IPS-15b (cell line): ENCODE measurements around the gene ADNP.

ENCODE experiments used
- H3K27me3 ChIP-seq: one replicate; pipeline ENCODE4 v1.6.1; 2013; ENCODE audit warnings: low read length; ENCODE audit not compliant: control insufficient read depth, insufficient read depth
- H3K36me3 ChIP-seq: one replicate; pipeline ENCODE4 v1.6.1; 2013; ENCODE audit warnings: low read length; ENCODE audit not compliant: control insufficient read depth, insufficient read depth
- H3K4me1 ChIP-seq: one replicate; pipeline ENCODE4 v1.6.1; 2013; ENCODE audit warnings: mild to moderate bottlenecking, low read length; ENCODE audit not compliant: control insufficient read depth, insufficient read depth
- H3K4me3 ChIP-seq: one replicate; pipeline ENCODE4 v1.5.1; 2013; ENCODE audit warnings: low read depth, low read length
- H3K9ac ChIP-seq: one replicate; pipeline ENCODE4 v1.6.1; 2013; ENCODE audit warnings: low read depth, mild to moderate bottlenecking, low read length
- H3K9me3 ChIP-seq: one replicate; pipeline ENCODE4 v1.6.1; 2013; ENCODE audit warnings: mild to moderate bottlenecking, low read length; ENCODE audit not compliant: control insufficient read depth, insufficient read depth

The ADNP gene

GRCh38 chr20:50852085-50852484, 79.2 kb downstream of the ADNP start:
- no peak overlapping the region for H3K4me3 ChIP-seq
- no peaks in the 10 kb centered on the region for H3K36me3 ChIP-seq
- H3K4me1 ChIP-seq = peaks cover 3% of the 10 kb centered on the region
- no peaks in the 10 kb centered on the region for H3K9me3 ChIP-seq
- no peak overlapping the region for H3K9ac ChIP-seq
- H3K27me3 ChIP-seq = no peaks in the 10 kb centered on the region

GRCh38 chr20:50850721-50851286, 80.4 kb downstream of the ADNP start:
- H3K36me3 ChIP-seq = no peaks in the 10 kb centered on the region
- H3K4me3 ChIP-seq = no peak overlapping the region
- no peaks in the 10 kb centered on the region for H3K27me3 ChIP-seq
- no peaks in the 10 kb centered on the region for H3K9me3 ChIP-seq
- H3K9ac ChIP-seq = no peak overlapping the region
- H3K4me1 ChIP-seq = peaks cover 3% of the 10 kb centered on the region

GRCh38 chr20:50848846-50849673, 82.2 kb downstream of the ADNP start:
- Histone ChIP-seq H3K27me3 (no peaks in the 10 kb centered on the region), H3K36me3 (no peaks in the 10 kb centered on the region), H3K9me3 (no peaks in the 10 kb centered on the region), H3K4me3 (no peak overlapping the region), H3K9ac (no peak overlapping the region), H3K4me1 (peaks cover 3% of the 10 kb centered on the region)

GRCh38 chr20:50848341-50848808, 82.9 kb downstream of the ADNP start:
- Histone ChIP-seq H3K4me3 (no peak overlapping the region), H3K27me3 (no peaks in the 10 kb centered on the region), H3K4me1 (peaks cover 3% of the 10 kb centered on the region), H3K9me3 (no peaks in the 10 kb centered on the region), H3K36me3 (no peaks in the 10 kb centered on the region), H3K9ac (no peak overlapping the region)

GRCh38 chr20:50845566-50846215, 85.5 kb downstream of the ADNP start:
- Histone ChIP-seq H3K9ac (no peak overlapping the region), H3K4me1 (no peaks in the 10 kb centered on the region), H3K36me3 (no peaks in the 10 kb centered on the region)

GRCh38 chr20:50844430-50845100, 86.7 kb downstream of the ADNP start:
- Histone ChIP-seq H3K4me3 (no peak overlapping the region), H3K27me3 (no peaks in the 10 kb centered on the region), H3K36me3 (no peaks in the 10 kb centered on the region), H3K4me1 (no peaks in the 10 kb centered on the region), H3K9ac (no peak overlapping the region), H3K9me3 (no peaks in the 10 kb centered on the region)

More at GRCh38 chr20:50845566-50846215, 85.5 kb downstream of the ADNP start:
- Histone ChIP-seq H3K9me3 (no peaks in the 10 kb centered on the region), H3K4me3 (no peak overlapping the region), H3K27me3 (no peaks in the 10 kb centered on the region)

- Histone ChIP-seq H3K36me3 (no peaks in the 10 kb centered on the region), H3K4me1 (no peaks in the 10 kb centered on the region), H3K27me3 (no peaks in the 10 kb centered on the region), H3K4me3 (no peak overlapping the region), H3K9ac (no peak overlapping the region), H3K9me3 (no peaks in the 10 kb centered on the region)
Observed at GRCh38 chr20:50843331-50844276, 87.6 kb downstream of the ADNP start.

- H3K9me3 ChIP-seq = no peaks in the 10 kb centered on the region
- no peaks in the 10 kb centered on the region for H3K4me1 ChIP-seq
- H3K4me3 ChIP-seq = no peak overlapping the region
- H3K36me3 ChIP-seq = no peaks in the 10 kb centered on the region
- H3K27me3 ChIP-seq = no peaks in the 10 kb centered on the region
- H3K9ac ChIP-seq = no peak overlapping the region
Observed at GRCh38 chr20:50842821-50843220, 88.4 kb downstream of the ADNP start.
